Measurements from ENCODE around the gene PLCB4.

Gene PLCB4

GRCh38 chr20:9508696-9509178 is 439.9 kb downstream of the PLCB4 start:
- no peak for DNase-seq

GRCh38 chr20:9509246-9509645 is 440.4 kb downstream of the PLCB4 start:
- DNase-seq: no peak

GRCh38 chr20:9510911-9511310 is 442.0 kb downstream of the PLCB4 start:
- DNase-seq: no peak

GRCh38 chr20:9514072-9514460 is 445.2 kb downstream of the PLCB4 start:
- DNase-seq: no peak

GRCh38 chr20:9514461-9515213 is 445.8 kb downstream of the PLCB4 start, which contains the start of gene LAMP5:
TSS of gene LAMP5 (plus strand) at chr20:9514590. CDS start at chr20:9514853, 263 bp downstream.
- peak; percentile 67 for DNase-seq

- DNase-seq: peak; percentile 35
These were observed 446.3 kb downstream of the PLCB4 start for GRCh38 chr20:9515214-9515585.

- DNase-seq: peak; percentile 38
These were observed 446.9 kb downstream of the PLCB4 start for GRCh38 chr20:9515741-9516233.

- no peak for DNase-seq
These were observed 447.5 kb downstream of the PLCB4 start for GRCh38 chr20:9516234-9516871.

GRCh38 chr20:9517297-9518162 is 448.6 kb downstream of the PLCB4 start:
- DNase-seq: no peak

GRCh38 chr20:9518576-9519175 is 449.8 kb downstream of the PLCB4 start:
- no peak for DNase-seq

GRCh38 chr20:9520086-9520485 is 451.2 kb downstream of the PLCB4 start:
- DNase-seq: no peak

- no peak for DNase-seq
These were observed 454.7 kb downstream of the PLCB4 start for GRCh38 chr20:9523636-9524035.

Data from DMS53 (cell line).